Activated CD4-positive, alpha-beta T cell treated with anti-CD3 and anti-CD28 coated beads, Interleukin-2, amount 10 ng/mL, durations not matched to agents 7 days and 5 days (primary cell): ENCODE results near the gene TUBG1. TPM values are rescaled to one million over a fixed set of nuclear protein-coding genes. Genes with fewer than 3 reads are reported as not detected.
"Not testable (repeated sequence)": the region's sequence is repeated elsewhere in the genome, so short reads cannot be mapped to it uniquely, and the experiment has no call there.

Experiments used
- CTCF ChIA-PET: fragments of 350-600 bp; sonication (Branson Sonifier 250); formaldehyde crosslinking; loops from one replicate; lab custom pipeline; 2021; ENCODE audit warnings: antibody characterized with exemption; lab: Charles Lee
- POLR2A ChIA-PET: fragments of 350-600 bp; sonication (Branson Sonifier 250); formaldehyde crosslinking; loops from one replicate; lab custom pipeline; 2021; ENCODE audit warnings: antibody characterized with exemption; lab: Charles Lee
- DNase-seq: peaks from one replicate; pipeline ENCODE4 v3.0.0-alpha.2; 2020
- H3K27ac Mint-ChIP-seq: one replicate; pipeline ENCODE4 v1.8.0; 2021; ENCODE audit warnings: mild to moderate bottlenecking, moderate library complexity, mixed read lengths
- H3K27me3 Mint-ChIP-seq: one replicate; pipeline ENCODE4 v1.8.0; 2021; ENCODE audit warnings: mixed read lengths
- H3K36me3 Mint-ChIP-seq: one replicate; pipeline ENCODE4 v1.8.0; 2021; ENCODE audit warnings: low read depth, mixed read lengths
- H3K4me1 Mint-ChIP-seq: one replicate; pipeline ENCODE4 v1.8.0; 2021; ENCODE audit warnings: mixed read lengths
- H3K4me3 Mint-ChIP-seq: one replicate; pipeline ENCODE4 v1.8.0; 2021; ENCODE audit warnings: mild to moderate bottlenecking, moderate library complexity, mixed read lengths
- H3K9me3 Mint-ChIP-seq: one replicate; pipeline ENCODE4 v1.8.0; 2021; ENCODE audit warnings: mixed read lengths
- total RNA-seq, 2 experiments: library from RNA; stranded (reverse); gene quantifications; one replicate each; pipeline ENCODE4 v1.2.3, GENCODE V29; 2021

TUBG1 gene
- total RNA-seq, 2 experiments from 2014 or later, result 61.6 TPM

DNA sequence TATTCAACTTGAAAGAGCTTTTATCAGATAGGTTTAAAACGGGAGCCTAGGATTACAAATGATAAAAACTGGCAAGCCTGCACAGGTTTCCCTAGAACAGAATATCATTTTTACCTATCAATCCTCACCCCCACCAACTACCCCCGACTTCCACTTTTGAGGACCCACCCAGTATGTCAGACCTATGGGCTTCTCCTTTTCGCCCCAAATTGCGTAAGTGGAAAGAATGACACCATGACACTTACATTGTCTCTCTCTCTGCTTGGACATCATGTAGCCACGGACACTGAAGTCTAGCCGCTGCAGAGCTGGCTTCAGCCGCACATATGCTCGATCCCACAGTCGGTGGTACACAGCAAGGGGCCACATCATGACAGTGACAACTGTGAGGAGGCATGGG is 24.6 kb upstream of the TUBG1 start:
- CTCF ChIA-PET, result interaction anchor here (1.4 kb wide), 1 partner anchor 20 kb away, joined by 3 read pairs; no protein-coding TSS in a partner anchor

DNA sequence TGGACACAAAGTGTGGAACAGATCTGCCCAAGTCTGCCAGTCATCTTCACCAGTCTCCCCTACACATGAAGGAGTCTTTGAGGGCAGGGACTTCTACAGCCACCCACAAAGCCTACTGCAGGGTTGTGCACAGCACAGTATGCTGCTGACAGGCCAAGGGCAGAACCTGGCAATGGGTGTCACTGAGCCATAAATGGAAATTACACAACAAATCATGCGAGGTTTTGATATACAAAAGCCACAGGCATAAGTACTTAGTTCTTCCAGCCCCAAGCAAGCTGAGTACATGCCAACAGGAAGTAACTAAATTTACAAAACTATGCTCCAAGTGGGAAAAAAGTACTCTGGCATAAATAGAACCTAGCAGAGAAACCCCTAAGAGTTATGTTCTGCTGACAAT is 24.1 kb upstream of the TUBG1 start:
- H3K4me1 Mint-ChIP-seq, result peaks cover 2% of the 10 kb centered on the region
- CTCF ChIA-PET, result no interaction called here

More for the DNA sequence above, 24.6 kb upstream of the TUBG1 start:
- no peaks in the 10 kb centered on the region for H3K9me3 Mint-ChIP-seq
- no peaks in the 10 kb centered on the region for H3K27me3 Mint-ChIP-seq
- no peak overlapping the region for H3K27ac Mint-ChIP-seq
- DNase-seq, result no peak
- peaks cover 54% of the 10 kb centered on the region for H3K36me3 Mint-ChIP-seq
- H3K4me1 Mint-ChIP-seq, result no peaks in the 10 kb centered on the region
- POLR2A ChIA-PET, result no interaction called here
- H3K4me3 Mint-ChIP-seq, result no peak overlapping the region

DNA sequence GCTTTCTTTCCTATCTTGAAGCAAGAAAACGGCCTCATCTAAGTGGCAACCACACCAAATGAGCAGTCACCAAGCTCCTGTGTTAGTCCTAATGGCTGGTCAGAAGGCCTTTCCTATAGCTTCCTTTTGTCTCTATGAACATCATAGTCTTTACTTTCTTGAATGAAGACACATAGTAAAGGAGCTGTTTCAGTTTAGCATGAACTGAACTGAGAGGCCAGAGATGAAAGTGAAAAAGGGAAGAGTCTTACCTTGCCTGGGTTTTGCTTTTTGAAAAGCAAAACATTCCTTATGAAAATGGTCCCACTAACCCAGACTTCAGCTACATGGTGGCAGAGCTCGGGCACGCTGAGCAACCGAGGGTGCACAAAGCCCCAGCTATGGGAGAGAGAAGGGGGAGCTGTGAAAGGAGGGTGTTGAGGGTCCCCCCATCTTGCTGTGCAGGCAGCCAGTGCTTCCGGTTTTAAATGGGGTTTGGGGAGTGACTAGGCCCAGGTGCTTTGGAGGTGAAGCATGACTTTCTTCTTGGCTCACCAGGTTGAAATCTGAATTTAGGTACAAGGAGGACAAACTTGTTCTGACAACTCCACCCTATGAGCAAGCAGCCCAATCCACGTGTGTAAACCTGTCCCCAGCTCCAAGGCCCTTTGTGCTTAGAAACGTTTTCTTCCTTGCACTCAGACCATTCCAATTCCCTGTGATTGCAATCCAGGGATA is 22.8 kb upstream of the TUBG1 start:
- Mint-ChIP-seq H3K36me3 (peaks cover 62% of the 10 kb centered on the region), H3K4me3 (no peak overlapping the region), H3K4me1 (peaks cover 10% of the 10 kb centered on the region), H3K9me3 (no peaks in the 10 kb centered on the region), H3K27ac (no peak overlapping the region), H3K27me3 (no peaks in the 10 kb centered on the region)
- no peak for DNase-seq
- ChIA-PET POLR2A (interaction anchor here (0.7 kb wide), 1 partner anchor 82 kb away, joined by 3 read pairs; no protein-coding TSS in a partner anchor), CTCF (interaction anchor here (2.1 kb wide), 1 partner anchor 8 kb away, joined by 12 read pairs; the partner anchor contains the start of gene PSMC3IP)

More for the DNA sequence above, 24.1 kb upstream of the TUBG1 start:
- Mint-ChIP-seq H3K36me3 (peaks cover 56% of the 10 kb centered on the region), H3K9me3 (no peaks in the 10 kb centered on the region), H3K4me3 (no peak overlapping the region), H3K27ac (no peak overlapping the region), H3K27me3 (no peaks in the 10 kb centered on the region)
- no peak for DNase-seq
- POLR2A ChIA-PET, result no interaction called here

DNA sequence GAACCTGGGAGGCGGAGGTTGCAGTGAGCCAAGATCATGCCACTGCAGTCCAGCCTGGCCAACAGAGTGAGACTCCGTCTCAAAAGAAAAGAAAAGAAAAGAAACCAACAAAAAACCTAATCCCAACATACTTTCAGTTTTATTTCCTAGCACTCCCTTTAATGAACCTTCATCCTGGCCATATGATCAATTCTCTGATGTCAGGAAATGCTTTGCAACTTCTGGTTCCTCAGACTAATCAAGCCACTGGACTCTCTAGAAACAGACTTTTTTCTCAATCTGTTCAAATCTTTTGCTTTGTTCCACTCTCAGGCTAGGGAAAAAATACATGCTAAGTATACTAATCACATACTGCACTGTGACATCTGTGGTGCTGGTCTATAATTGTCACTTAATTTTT is 18.6 kb upstream of the TUBG1 start:
- H3K4me3 Mint-ChIP-seq, result no peak overlapping the region
- no peak overlapping the region for H3K27ac Mint-ChIP-seq
- peaks cover 33% of the 10 kb centered on the region for H3K36me3 Mint-ChIP-seq
- no peak for DNase-seq
- H3K9me3 Mint-ChIP-seq, result no peaks in the 10 kb centered on the region
- H3K4me1 Mint-ChIP-seq, result peaks cover 16% of the 10 kb centered on the region
- no peaks in the 10 kb centered on the region for H3K27me3 Mint-ChIP-seq
- ChIA-PET POLR2A (no interaction called here), CTCF (interaction anchor here (2.9 kb wide), 1 partner anchor 13 kb away, joined by 11 read pairs; the partner anchor contains the start of gene PSMC3IP)

DNA sequence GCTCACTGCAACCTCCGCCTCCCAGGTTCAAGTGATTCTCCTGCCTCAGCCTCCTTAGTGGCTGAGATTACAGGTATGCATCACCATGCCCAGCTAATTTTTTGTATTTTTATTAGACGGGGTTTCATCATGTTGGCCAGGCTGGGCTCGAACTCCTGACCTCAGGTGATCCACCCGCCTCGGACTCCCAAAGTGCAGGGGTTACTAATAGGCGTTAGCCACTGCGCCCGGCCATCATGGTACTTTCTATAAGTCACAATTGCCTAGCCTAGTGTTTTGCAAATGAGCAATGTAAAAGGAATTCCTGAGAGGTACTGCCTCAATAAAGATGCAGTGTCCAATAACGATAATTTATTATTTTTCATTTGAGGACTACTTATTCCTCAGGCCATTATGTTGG is 18.1 kb upstream of the TUBG1 start:
- no peaks in the 10 kb centered on the region for H3K27me3 Mint-ChIP-seq
- peaks cover 16% of the 10 kb centered on the region for H3K4me1 Mint-ChIP-seq
- no peak overlapping the region for H3K4me3 Mint-ChIP-seq
- POLR2A ChIA-PET, result no interaction called here
- CTCF ChIA-PET, result interaction anchor here (2.9 kb wide), 1 partner anchor 13 kb away, joined by 11 read pairs; the partner anchor contains the start of gene PSMC3IP
- DNase-seq, result no peak
- no peak overlapping the region for H3K27ac Mint-ChIP-seq
- peaks cover 34% of the 10 kb centered on the region for H3K36me3 Mint-ChIP-seq
- H3K9me3 Mint-ChIP-seq, result no peaks in the 10 kb centered on the region

DNA sequence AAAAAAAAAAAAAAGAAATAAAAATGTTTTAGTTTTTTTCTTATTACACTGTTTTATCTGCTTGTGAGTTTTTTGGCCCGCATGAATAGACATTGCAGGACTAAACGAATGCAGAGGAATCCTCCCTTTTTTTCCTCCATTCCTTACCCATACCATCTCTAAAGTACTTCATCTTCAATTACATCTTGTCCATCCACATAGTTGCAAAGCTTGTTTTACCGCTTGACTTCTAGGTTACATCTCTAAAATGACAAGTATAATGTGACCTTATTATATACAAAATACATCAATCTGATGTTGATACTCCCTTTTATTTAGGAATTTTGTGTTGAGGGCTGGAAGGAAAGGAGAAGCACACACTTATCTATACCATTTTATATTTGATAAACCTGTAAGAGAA is 13.1 kb upstream of the TUBG1 start:
- H3K27ac Mint-ChIP-seq, result no peak overlapping the region
- CTCF ChIA-PET, result interaction anchor here (3.1 kb wide), 1 partner anchor 18 kb away, joined by 13 read pairs; the partner anchor contains the start of gene PSMC3IP

DNA sequence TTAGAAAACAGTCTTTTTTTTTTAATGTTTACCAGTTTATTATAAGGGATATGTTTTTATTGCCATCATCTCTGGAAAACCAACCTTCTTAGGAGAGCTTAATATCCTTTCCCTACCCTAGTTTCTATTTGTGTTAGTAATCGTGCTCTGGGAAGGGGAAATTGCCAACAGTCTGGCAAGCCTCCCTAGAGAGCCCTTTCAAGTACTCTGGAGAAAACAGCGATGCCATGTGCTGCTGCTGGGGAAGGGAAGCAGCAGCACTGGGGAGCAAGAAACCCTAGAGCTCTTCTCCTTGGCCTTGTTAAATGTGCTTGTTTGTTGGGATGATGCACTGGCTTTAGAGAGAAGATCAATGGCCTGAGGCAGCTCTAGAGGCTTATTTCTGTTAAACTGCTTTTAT is 10.6 kb upstream of the TUBG1 start:
- ChIA-PET POLR2A (no interaction called here), CTCF (interaction anchor here (0.8 to 3.1 kb wide), 6 partner anchors 9 to 370 kb away, joined by 3 to 13 read pairs (median 4); partner anchors contain the start of genes BECN1 and PSMC3IP)
- H3K9me3 Mint-ChIP-seq, result no peaks in the 10 kb centered on the region

More for the DNA sequence above, 13.1 kb upstream of the TUBG1 start:
- POLR2A ChIA-PET, result interaction anchor here (0.5 kb wide), 1 partner anchor 32 kb away, joined by 3 read pairs; no protein-coding TSS in a partner anchor
- DNase-seq, result no peak
- Mint-ChIP-seq H3K27me3 (no peaks in the 10 kb centered on the region), H3K4me3 (no peak overlapping the region), H3K36me3 (peaks cover 18% of the 10 kb centered on the region), H3K4me1 (peaks cover 8% of the 10 kb centered on the region), H3K9me3 (no peaks in the 10 kb centered on the region)

DNA sequence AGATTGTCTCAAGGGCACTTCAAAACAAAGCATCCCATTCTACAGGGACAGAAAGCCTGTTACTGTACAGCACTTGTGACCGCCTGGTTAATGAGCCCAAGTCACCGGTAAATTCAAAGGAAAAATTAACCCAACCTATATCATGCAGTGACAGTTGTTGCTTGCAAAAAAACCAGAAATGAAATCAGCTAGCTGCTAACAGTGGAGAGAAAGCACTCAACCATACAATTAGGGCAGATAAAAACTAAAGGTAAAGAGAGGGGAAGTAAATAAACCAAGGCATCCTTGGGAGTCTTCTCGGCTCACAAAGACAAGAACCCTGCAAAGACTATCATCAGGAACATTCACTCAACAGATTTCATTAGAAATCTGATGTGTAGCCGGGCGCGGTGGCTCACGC is 6.2 kb upstream of the TUBG1 start:
- no peaks in the 10 kb centered on the region for H3K9me3 Mint-ChIP-seq
- no peak overlapping the region for H3K27ac Mint-ChIP-seq
- CTCF ChIA-PET, result no interaction called here
- H3K4me3 Mint-ChIP-seq, result no peak overlapping the region
- peaks cover 28% of the 10 kb centered on the region for H3K36me3 Mint-ChIP-seq
- peaks cover 37% of the 10 kb centered on the region for H3K4me1 Mint-ChIP-seq
- POLR2A ChIA-PET, result no interaction called here
- H3K27me3 Mint-ChIP-seq, result no peaks in the 10 kb centered on the region
- DNase-seq, result no peak

More for the DNA sequence above, 10.6 kb upstream of the TUBG1 start:
- H3K36me3 Mint-ChIP-seq, result peaks cover 20% of the 10 kb centered on the region
- H3K27me3 Mint-ChIP-seq, result no peaks in the 10 kb centered on the region
- H3K27ac Mint-ChIP-seq, result no peak overlapping the region
- no peak for DNase-seq
- H3K4me1 Mint-ChIP-seq, result peaks cover 2% of the 10 kb centered on the region
- no peak overlapping the region for H3K4me3 Mint-ChIP-seq

DNA sequence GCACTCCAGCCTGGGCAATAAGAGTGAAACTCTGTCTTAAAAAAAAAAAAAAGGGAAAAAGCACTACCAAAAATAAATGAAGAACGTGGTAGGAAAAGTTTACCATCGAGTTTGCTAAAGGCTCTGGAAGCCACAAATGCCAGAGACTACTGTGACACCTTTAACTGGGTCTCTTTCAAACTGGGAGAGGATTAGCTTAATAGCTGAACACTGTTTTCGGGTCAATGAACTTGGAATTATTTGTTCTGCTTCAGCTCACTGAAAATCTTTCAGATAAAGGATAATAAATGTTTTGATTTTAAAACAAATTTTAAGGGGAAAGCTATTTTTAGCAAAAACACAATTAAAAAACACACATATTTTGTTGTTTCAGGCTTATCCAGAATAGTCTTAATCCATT is 1.7 kb upstream of the TUBG1 start:
- Mint-ChIP-seq H3K4me1 (peaks cover 45% of the 10 kb centered on the region), H3K36me3 (peaks cover 27% of the 10 kb centered on the region), H3K27ac (no peak overlapping the region), H3K4me3 (peak overlapping the region; percentile 98), H3K9me3 (no peaks in the 10 kb centered on the region), H3K27me3 (no peaks in the 10 kb centered on the region)
- DNase-seq, result no peak
- ChIA-PET CTCF (interaction anchor here (0.5 to 3.0 kb wide), 7 partner anchors 9 to 132 kb away, joined by 3 to 13 read pairs (median 4); partner anchors contain the start of gene PSMC3IP), POLR2A (interaction anchor here (0.7 to 1.4 kb wide), 2 partner anchors 29 to 223 kb away, joined by 3 to 8 read pairs; partner anchors contain the start of gene PSMC3IP)

DNA sequence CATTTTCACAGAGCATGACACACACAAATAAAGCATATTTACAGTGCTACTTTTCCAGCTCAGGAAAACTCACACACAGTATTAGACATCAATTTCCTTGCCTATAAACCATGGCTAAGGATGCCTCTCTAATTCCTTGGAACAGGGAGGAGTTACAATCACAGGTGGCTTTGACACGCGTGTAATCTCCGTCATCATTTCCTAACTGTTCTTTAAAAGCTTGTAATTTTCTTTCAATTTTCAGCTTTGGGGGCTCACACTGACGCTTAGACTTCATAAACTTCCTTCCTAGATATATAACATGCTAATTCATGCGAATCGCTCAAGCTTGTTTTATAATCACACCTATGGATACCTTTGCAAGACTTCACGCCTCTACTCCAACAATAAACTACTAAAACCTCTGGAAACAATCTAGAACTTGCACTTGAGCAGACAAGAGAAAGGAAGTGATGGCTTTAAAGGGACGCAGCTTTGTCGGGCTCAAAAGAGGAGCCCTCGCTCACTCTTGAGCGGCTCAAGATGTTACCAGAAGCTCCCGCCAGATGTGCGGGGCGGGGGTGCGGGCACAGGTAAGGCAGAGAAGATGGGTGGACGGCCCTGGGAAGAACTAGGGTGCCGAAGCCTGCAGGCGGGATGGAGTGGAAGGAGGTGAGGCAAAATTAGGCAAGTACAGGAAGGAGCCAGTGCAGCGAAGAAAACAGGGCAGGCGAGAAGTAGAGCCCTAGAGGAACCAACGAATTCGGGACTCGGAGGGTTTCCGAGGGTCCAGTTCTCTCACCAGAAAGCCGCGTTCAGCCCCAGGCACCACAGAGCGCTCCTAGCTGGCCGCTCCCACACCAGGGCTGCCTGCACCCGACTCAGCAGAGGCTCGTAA is 940 bp upstream of the TUBG1 start:
- peak overlapping the region; percentile 95 for H3K27ac Mint-ChIP-seq
- H3K27me3 Mint-ChIP-seq, result no peaks in the 10 kb centered on the region
- CTCF ChIA-PET, result interaction anchor here (0.5 to 3.0 kb wide), 10 partner anchors 8 to 524 kb away, joined by 3 to 15 read pairs (median 4); partner anchors contain the start of gene PSMC3IP
- peak; percentile 27 for DNase-seq
- peak overlapping the region; percentile 98 for H3K4me3 Mint-ChIP-seq
- POLR2A ChIA-PET, result interaction anchor here (0.9 to 1.4 kb wide), 2 partner anchors 30 to 71 kb away, joined by 6 to 8 read pairs; partner anchors contain the start of gene PSMC3IP
- peaks cover 28% of the 10 kb centered on the region for H3K36me3 Mint-ChIP-seq
- H3K9me3 Mint-ChIP-seq, result no peaks in the 10 kb centered on the region
- H3K4me1 Mint-ChIP-seq, result peaks cover 43% of the 10 kb centered on the region

DNA sequence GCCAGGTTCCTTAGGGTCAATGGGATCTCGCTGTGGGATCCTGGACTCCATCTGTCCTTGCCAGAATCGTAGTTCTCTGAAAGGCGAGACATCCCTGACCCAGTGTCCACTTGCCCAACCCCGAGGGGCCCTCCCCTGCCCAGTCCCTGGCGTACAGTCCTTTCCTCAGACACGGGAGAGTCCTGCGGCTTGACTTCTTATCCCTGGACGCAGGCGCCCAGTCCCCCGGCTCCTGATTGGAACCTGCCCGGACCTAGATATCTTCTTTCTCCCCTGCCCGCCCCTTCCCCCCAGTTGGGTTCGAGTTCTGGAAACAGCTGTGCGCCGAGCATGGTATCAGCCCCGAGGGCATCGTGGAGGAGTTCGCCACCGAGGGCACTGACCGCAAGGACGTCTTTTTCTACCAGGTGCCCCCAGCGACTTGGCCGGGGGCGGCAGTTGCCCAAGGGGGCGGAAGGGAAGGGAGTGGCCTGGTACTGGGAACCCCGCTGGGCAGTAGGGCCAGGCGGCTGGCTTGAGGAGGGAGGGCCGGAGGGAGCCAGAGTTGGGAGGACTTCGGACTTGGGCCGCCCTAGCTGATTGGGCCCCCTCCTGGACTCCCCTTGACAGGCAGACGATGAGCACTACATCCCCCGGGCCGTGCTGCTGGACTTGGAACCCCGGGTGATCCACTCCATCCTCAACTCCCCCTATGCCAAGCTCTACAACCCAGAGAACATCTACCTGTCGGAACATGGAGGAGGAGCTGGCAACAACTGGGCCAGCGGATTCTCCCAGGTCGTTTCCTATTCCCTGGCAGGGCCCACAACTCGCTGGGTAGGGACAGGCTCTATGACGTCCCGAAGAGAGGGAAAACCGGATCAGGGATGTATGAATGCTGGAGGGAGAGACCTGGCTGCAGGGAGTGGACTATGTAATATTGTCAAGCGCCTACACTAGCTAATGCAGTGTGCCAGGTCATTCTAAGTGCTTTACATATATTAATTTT is 625 bp downstream of the TUBG1 start:
- Mint-ChIP-seq H3K4me1 (peaks cover 35% of the 10 kb centered on the region), H3K4me3 (peak overlapping the region; percentile 98), H3K27ac (peak overlapping the region; percentile 95), H3K36me3 (peaks cover 37% of the 10 kb centered on the region)
- H3K9me3 Mint-ChIP-seq, H3K27me3 Mint-ChIP-seq: not testable (repeated sequence)
- CTCF ChIA-PET, result interaction anchor here (0.7 to 3.0 kb wide), 5 partner anchors 8 to 339 kb away, joined by 3 to 15 read pairs (median 5); partner anchors contain the start of gene PSMC3IP
- POLR2A ChIA-PET, result interaction anchor here (0.8 to 0.9 kb wide), 2 partner anchors 68 to 69 kb away, joined by 4 to 6 read pairs; no protein-coding TSS in a partner anchor
- DNase-seq, result peak; percentile 32
